Right lobe of liver (tissue), 6 donors: ENCODE data around the gene TPRA1. TPM values are rescaled to one million over a fixed set of nuclear protein-coding genes. Genes with fewer than 3 reads are reported as not detected.
A peak's percentile ranks its signal among the peaks of the same experiment; 100 is the strongest.

Experiments used
- ATAC-seq, 4 donors: fragments of 200-7000 bp; cut with Tn5 transposase; one replicate each; pipeline ENCODE4 v1.9.1; 2020; ENCODE audit warnings: mild to moderate bottlenecking in 4 of 4, moderate library complexity in 4 of 4
- DNase-seq, 3 donors: peaks; one replicate each; pipeline ENCODE4 v3.0.0-alpha.2; 2020
- H3K27ac ChIP-seq, 3 donors: fragments of 200-600 bp; one replicate each; pipeline ENCODE4 v1.8.0; 2022
- H3K27me3 ChIP-seq, 2 donors: fragments of 200-600 bp; one replicate each; pipeline ENCODE4 v1.8.0; 2022
- H3K36me3 ChIP-seq, 4 donors: fragments of 200-600 bp; sonication (generic) in 1 of 4; one replicate each; pipeline versions ENCODE4 v1.5.1 to v1.8.0; 2017 to 2022; ENCODE audit warnings: control low read depth in 1 of 4
- H3K4me1 ChIP-seq, 4 donors: fragments of 200-600 bp; sonication (generic) in 1 of 4; one replicate each; pipeline versions ENCODE4 v1.5.1 to v1.8.0; 2017 to 2022; ENCODE audit warnings: control low read depth in 1 of 4
- H3K4me3 ChIP-seq, 3 donors: fragments of 200-600 bp; one replicate each; pipeline ENCODE4 v1.8.0; 2022
- H3K9me3 ChIP-seq, 4 donors: fragments of 200-600 bp; sonication (generic) in 1 of 4; one replicate each; pipeline versions ENCODE4 v1.5.1 to v1.8.0; 2017 to 2022; ENCODE audit warnings: control low read depth in 1 of 4
- POLR2A ChIP-seq: fragments of 450-650 bp; IDR thresholded peaks from one replicate; pipeline ENCODE4 v1.6.1; 2017; ENCODE audit warnings: antibody characterized with exemption, mild to moderate bottlenecking
- WGBS: methylation state at CpG from one replicate; pipeline ENCODE4 v1.1.6; 2018; ENCODE audit warnings: low coverage, low lambda C conversion rate; ENCODE audit not compliant: insufficient coverage; ENCODE audit errors: missing lambda C conversion rate; 5-methylcytosine and 5-hydroxymethylcytosine counted together
- intact Hi-C, 2 donors: fragments of 100-400 bp; cut with DNase I; formaldehyde crosslinking; loops; one replicate each; pipeline versions ENCODE4 v1.11.2 to v1.14.1; 2022
- total RNA-seq, 6 experiments: library from RNA; depleted of rRNA in 2 of 6; stranded (reverse); fragments of >200 nt in 2 of 6; fragmentation: NEBNext Ultra II Directional in 3 of 6; extraction: Animal tissue kit (Norgen Biotek cat#: 25700) in 3 of 6; gene quantifications; one replicate each; pipeline versions ENCODE4 v1.1.0 to v1.2.4, GENCODE V29; 2016 to 2023
- TF ChIP-seq, protein P1 (sequence below), 4 donors: fragments of 200-600 bp in 3 of 4; fragments of 450-650 bp in 1 of 4; IDR thresholded peaks; one replicate each; pipeline versions ENCODE4 v1.5.1 to v1.8.0; 2016 to 2022; ENCODE audit warnings: antibody characterized with exemption in 4 of 4, mild to moderate bottlenecking in 2 of 4
- donor health status: DM: no; HTN: yes; CAD: no.
- donor health status: DM: no; HTN: no; CAD: no.
- donor health status: DM: no; HTN: no; CAD: no.
- donor health status: DM: no; HTN: yes; CAD: no.
- donor health status: DM: no; HTN: yes; CAD: no.

The TPRA1 gene
- total RNA-seq, 6 experiments from 2014 or later = 13.9 to 25.9 (median 23.3) TPM

- ATAC-seq (peak in 1 of 4 donors; percentile 2), DNase-seq (peak in 2 of 3 donors; percentile 39 to 68)
- Histone ChIP-seq H3K36me3 (no peaks in the 10 kb centered on the region), H3K4me3 (peak overlapping the region; percentile 85 to 96 (median 95)), H3K27me3 (no peaks in the 10 kb centered on the region), H3K4me1 (peaks cover 0 to 18% (median 4%) of the 10 kb centered on the region in 4 donors), H3K27ac (peak overlapping the region; percentile 55 to 91 (median 91)), H3K9me3 (no peaks in the 10 kb centered on the region)
- WGBS = 0% methylated on average over 6 of the region's 56 CpGs
- TF ChIP-seq, protein P1, sequence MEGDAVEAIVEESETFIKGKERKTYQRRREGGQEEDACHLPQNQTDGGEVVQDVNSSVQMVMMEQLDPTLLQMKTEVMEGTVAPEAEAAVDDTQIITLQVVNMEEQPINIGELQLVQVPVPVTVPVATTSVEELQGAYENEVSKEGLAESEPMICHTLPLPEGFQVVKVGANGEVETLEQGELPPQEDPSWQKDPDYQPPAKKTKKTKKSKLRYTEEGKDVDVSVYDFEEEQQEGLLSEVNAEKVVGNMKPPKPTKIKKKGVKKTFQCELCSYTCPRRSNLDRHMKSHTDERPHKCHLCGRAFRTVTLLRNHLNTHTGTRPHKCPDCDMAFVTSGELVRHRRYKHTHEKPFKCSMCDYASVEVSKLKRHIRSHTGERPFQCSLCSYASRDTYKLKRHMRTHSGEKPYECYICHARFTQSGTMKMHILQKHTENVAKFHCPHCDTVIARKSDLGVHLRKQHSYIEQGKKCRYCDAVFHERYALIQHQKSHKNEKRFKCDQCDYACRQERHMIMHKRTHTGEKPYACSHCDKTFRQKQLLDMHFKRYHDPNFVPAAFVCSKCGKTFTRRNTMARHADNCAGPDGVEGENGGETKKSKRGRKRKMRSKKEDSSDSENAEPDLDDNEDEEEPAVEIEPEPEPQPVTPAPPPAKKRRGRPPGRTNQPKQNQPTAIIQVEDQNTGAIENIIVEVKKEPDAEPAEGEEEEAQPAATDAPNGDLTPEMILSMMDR (IDR thresholded peaks at IDR 0.05) = no peak
- no peak for TF ChIP-seq POLR2A
- intact Hi-C loops = no loop called here
Measured at GRCh38 chr3:127589600-127590281, 792 bp downstream of the TPRA1 start.

DNA sequence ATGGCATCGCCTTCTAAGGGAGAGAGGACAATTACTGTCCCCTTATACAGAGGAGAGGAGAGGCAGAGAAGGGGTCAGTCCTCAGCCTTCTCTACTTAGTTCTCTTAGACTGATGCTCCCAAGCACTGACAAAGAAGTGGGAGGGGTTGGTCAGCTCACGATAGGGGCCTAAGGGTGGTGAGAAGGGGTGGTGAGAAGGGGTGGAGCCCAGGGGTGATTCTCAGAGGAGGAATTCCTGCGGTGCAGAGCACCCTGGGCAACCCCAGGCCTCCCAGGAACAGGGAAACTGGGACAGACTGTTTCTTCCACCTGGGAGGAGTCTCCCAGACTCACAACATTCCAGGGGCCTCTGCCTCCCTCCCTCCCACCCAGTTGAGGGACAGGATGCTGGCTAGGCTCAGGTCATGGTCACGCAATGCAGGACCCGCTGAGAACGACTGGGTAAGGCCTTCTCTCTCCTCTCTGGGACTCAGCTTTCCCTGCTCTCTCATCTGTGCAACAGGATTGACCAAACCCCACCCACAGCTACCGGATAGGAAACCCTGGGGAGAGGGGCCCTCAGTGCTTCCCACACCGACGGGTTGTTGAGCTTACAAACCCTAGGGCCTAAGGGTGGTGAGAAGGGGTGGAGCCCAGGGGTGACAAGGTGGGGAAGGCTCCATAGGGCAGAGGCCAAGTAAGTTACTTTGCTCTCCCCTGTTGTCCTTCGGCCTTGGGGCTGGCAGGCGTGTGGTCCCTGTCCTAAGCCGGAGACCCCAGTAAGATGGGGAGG is 1.5 kb downstream of the TPRA1 start:
- H3K4me1 ChIP-seq = peaks cover 0 to 18% (median 4%) of the 10 kb centered on the region in 4 donors

DNA sequence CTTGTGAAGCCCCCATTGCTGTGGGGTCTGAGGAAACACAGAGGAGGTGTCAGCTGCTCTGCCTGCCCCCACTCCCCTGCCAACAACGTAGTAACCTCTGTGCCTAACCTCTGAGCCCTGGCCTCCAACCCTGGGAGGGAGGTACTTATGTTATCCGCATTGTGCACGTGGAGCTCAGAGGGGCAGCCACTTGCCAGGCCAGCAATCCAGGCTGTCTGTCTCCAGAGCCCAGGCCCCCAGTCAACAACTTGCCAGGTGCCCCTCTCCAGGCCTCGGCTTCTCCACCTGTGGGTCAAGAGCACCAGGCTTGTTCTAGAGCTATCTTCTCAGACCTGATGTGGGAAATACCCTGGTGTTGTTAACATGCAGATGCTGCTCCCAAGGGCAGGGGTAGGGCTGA is 2.7 kb downstream of the TPRA1 start:
- DNase-seq (no peak), ATAC-seq (no peak)
- Histone ChIP-seq H3K27ac (no peak overlapping the region), H3K4me1 (peaks cover 0 to 18% (median 4%) of the 10 kb centered on the region in 4 donors), H3K9me3 (no peaks in the 10 kb centered on the region), H3K27me3 (no peaks in the 10 kb centered on the region), H3K36me3 (no peaks in the 10 kb centered on the region), H3K4me3 (no peak overlapping the region)
- intact Hi-C loops = no loop called here
- 14% methylated on average over 1 of the region's 4 CpGs for whole genome bisulfite sequencing
- TF ChIP-seq POLR2A = no peak
- TF ChIP-seq, protein P1 (IDR thresholded peaks at IDR 0.05) = no peak

More for the DNA sequence above, 1.5 kb downstream of the TPRA1 start:
- no peak for TF ChIP-seq POLR2A
- TF ChIP-seq, protein P1 (IDR thresholded peaks at IDR 0.05) = no peak
- ATAC-seq (no peak), DNase-seq (no peak)
- intact Hi-C loops = no loop called here
- no peaks in the 10 kb centered on the region for H3K27me3 ChIP-seq
- WGBS = 10% methylated on average over 7 of the region's 12 CpGs
- H3K9me3 ChIP-seq = no peaks in the 10 kb centered on the region
- H3K4me3 ChIP-seq = peak overlapping the region; percentile 85 to 96 (median 95)
- H3K36me3 ChIP-seq = no peaks in the 10 kb centered on the region
- no peak overlapping the region for H3K27ac ChIP-seq

GRCh38 chr3:127585813-127586413 is 4.6 kb downstream of the TPRA1 start:
- TF ChIP-seq, protein P1 (IDR thresholded peaks at IDR 0.05) = no peak
- TF ChIP-seq POLR2A = no peak
- Histone ChIP-seq H3K9me3 (no peaks in the 10 kb centered on the region), H3K36me3 (no peaks in the 10 kb centered on the region), H3K27ac (no peak overlapping the region), H3K4me3 (no peak overlapping the region), H3K4me1 (peaks cover 0 to 18% (median 4%) of the 10 kb centered on the region in 4 donors), H3K27me3 (no peaks in the 10 kb centered on the region)
- WGBS = 90% methylated on average over 4 of the region's 6 CpGs
- no peak for ATAC-seq
- intact Hi-C loops = no loop called here
- no peak for DNase-seq
